Measurements from ENCODE around the gene XPR1.

DNA sequence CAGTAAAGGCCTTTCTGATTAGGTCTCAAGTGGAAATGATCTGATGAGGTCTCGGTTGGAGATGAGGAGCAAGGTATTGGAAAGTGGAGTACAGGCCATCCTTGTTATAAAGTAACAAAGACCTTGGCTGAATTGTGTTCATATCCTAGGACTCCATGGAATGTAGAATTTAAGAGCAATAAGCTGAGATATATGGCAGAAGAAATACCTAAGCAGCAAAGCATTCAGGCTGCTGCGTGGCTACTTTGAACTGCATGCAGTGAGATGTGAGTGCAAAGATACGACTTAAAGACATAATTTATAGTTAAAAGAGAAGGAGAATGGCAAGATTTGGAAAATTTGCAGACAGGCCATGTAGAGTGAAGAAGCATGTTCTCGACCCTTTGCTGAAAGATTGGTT is 11.2 kb upstream of the XPR1 start:
- TF ChIP-seq POLR2AphosphoS5 (IDR thresholded peaks at IDR 0.05), result no peak
- TF ChIP-seq, protein P1, sequence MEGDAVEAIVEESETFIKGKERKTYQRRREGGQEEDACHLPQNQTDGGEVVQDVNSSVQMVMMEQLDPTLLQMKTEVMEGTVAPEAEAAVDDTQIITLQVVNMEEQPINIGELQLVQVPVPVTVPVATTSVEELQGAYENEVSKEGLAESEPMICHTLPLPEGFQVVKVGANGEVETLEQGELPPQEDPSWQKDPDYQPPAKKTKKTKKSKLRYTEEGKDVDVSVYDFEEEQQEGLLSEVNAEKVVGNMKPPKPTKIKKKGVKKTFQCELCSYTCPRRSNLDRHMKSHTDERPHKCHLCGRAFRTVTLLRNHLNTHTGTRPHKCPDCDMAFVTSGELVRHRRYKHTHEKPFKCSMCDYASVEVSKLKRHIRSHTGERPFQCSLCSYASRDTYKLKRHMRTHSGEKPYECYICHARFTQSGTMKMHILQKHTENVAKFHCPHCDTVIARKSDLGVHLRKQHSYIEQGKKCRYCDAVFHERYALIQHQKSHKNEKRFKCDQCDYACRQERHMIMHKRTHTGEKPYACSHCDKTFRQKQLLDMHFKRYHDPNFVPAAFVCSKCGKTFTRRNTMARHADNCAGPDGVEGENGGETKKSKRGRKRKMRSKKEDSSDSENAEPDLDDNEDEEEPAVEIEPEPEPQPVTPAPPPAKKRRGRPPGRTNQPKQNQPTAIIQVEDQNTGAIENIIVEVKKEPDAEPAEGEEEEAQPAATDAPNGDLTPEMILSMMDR (IDR thresholded peaks at IDR 0.05), result no peak
- no peak for TF ChIP-seq EP300 (IDR thresholded peaks at IDR 0.05)

Measured in gastroesophageal sphincter (tissue), 3 donors.